Measurements from ENCODE around the gene RFX5.

The RFX5 gene

DNA sequence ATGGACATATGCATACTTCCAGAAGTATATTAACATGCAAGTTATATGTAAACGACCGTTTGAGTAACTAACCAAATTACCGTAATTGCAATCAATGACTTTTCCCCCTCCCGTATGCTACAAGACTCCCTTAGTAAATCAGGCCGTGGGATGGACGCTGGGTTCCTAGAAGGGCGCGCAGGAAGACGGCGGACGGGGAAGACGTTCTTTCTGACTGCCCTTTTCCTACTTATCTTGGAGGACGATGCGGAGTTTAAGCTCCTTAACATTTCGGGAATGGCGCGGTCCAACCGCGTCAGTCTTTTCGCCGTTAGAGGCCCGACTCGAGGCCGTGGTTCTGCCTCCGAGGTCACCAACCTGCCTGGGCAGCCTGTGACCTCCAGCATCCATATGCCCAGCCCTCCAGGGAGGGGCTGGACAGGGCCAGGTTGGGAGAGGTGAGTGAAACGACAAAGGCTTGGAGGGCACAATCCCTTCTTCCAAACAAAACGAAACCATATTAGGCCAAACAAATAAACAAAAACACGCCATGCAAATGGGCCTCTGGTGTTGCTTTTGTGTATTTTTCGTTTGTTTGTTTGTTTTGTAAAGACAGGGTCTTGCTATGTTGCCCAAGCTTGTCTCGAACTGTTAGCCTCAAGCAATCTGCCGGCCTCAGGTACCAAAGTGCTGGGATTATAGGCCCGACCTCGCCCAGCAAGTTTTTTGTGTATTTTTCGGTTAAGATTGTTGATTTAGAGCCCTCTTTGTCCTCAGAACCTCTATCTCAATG is 19.0 kb downstream of the RFX5 start:
- DNase-seq = peak; percentile 50
- in situ Hi-C loops (cut with HindIII; ENCODE audit: low pct_ligation_motif_present, low pct_unique_long_range_greater_than_20kb, low sequenced_read_pairs) = no loop called here

GRCh38 chr1:151327223-151327902 is 19.7 kb downstream of the RFX5 start, which contains the start of gene PI4KB:
PI4KB (minus strand) TSS chr1:151327416; CDS start chr1:151316481, 10,935 bp downstream.
- peak; percentile 99 for DNase-seq

DNA sequence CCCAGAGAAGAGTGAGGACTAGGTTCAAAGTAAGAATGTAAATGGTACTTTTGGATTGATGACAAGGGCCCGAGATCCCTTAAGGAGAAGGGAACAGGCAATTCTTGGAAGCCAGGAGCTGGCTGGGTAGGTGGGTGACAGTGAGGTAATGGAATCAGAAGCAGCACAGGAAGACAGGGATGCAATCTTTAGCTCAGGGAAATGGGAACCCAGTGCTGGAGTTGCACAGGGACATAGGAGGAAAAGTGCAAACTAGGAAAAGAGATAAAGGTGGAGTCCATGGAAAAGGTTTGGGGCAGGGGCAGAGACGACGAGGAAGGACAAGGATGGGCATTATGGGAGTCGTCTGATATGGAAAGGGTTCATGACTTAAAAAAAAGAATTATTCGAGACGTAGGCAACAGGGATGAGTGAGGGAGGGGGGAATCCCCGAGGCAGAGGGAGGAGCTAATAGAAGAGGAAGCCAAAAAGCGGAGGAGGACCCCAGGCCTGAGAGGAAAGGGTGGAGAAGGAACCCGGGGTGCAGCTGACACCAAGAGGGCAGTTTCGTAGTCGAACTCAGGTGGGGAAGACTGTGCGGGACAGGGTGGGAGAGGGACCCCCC is 20.3 kb downstream of the RFX5 start:
- DNase-seq = peak; percentile 47
- in situ Hi-C loops (cut with HindIII; ENCODE audit: low pct_ligation_motif_present, low pct_unique_long_range_greater_than_20kb, low sequenced_read_pairs) = no loop called here

More at GRCh38 chr1:151327223-151327902, 19.7 kb downstream of the RFX5 start, which contains the start of gene PI4KB:
- in situ Hi-C loops (cut with HindIII; ENCODE audit: low pct_ligation_motif_present, low pct_unique_long_range_greater_than_20kb, low sequenced_read_pairs) = no loop called here

DNA sequence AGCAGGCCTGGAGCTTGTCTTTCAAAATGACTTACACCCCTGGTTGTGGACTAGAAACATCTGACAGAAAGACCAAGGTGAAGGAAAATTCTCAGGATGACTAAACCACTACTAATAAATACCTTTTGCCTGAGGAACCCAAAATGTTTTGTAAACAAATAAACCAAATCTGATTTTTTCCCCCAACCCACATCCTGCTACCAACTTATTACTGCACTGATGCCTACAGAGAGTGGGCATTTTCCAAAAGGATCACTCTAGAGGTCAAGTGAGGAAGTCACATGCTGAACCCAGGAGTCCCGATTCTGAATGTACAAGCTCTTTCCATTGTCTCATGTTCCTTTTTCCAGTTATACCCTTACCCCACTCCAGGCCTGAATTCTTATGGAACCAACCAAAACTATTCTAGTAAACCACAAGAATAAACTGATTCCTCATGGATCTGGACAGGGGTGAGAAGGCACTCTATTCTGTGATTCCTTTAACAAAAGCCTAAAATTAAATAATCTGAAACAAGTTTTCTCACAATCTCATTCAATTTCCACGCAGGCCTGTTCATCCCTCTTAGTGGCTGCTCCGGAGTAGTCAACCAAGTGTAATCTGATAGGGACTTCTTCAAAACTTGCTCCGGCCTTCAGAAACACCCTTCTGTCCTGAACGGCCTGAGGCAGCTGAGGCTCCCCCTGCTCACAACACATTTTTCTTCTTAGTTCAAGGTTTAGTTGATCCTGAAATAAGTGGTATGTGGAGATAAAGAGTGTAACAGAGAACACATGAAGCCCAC is 21.2 kb downstream of the RFX5 start:
- no peak for DNase-seq
- in situ Hi-C loops (cut with HindIII; ENCODE audit: low pct_ligation_motif_present, low pct_unique_long_range_greater_than_20kb, low sequenced_read_pairs) = no loop called here

DNA sequence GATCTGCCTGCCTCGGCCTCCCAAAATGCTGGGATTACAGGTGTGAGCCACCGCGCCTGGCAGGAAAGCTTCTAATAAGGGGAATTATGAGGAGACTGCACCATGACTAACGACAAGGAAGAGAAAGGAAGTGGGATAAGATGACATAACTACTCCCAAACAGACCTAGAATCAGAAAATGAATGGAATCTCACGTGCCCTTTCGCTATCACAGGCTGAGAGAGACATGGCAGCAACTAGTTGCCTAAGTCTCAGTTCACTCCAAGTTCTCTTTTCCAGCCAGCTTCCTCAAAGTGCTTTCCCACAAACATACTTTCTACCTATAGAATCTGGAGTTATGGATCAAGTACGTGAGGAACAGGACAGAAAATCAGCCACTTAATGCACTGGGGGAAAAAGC is 21.8 kb downstream of the RFX5 start:
- in situ Hi-C loops (cut with HindIII; ENCODE audit: low pct_ligation_motif_present, low pct_unique_long_range_greater_than_20kb, low sequenced_read_pairs) = no loop called here
- no peak for DNase-seq

- DNase-seq = no peak
- in situ Hi-C loops (cut with HindIII; ENCODE audit: low pct_ligation_motif_present, low pct_unique_long_range_greater_than_20kb, low sequenced_read_pairs) = no loop called here
Observed at GRCh38 chr1:151324390-151324930, 22.6 kb downstream of the RFX5 start.

DNA sequence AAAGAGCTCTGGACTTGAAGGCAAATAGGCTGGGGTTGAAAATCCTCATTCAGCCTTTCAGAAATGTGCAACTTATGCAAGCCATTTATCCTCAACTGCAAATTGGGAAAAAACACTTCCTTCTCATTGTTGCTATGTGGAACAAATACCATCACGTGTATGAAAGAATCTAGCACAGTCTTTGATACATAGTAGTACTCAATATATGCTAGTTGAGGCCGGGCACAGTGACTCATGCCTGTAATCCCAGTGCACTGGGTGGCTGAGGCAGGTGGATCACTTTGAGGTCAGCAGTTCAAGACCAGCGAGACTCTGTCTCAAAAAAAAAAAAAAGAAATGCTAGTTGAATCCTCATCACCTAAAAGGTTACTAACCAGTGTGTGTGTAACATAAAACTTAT is 28.1 kb downstream of the RFX5 start:
- in situ Hi-C loops (cut with HindIII; ENCODE audit: low pct_ligation_motif_present, low pct_unique_long_range_greater_than_20kb, low sequenced_read_pairs) = no loop called here
- no peak for DNase-seq

- in situ Hi-C loops (cut with HindIII; ENCODE audit: low pct_ligation_motif_present, low pct_unique_long_range_greater_than_20kb, low sequenced_read_pairs) = no loop called here
- DNase-seq = no peak
Observed at GRCh38 chr1:151315565-151316235, 31.4 kb downstream of the RFX5 start.

DNA sequence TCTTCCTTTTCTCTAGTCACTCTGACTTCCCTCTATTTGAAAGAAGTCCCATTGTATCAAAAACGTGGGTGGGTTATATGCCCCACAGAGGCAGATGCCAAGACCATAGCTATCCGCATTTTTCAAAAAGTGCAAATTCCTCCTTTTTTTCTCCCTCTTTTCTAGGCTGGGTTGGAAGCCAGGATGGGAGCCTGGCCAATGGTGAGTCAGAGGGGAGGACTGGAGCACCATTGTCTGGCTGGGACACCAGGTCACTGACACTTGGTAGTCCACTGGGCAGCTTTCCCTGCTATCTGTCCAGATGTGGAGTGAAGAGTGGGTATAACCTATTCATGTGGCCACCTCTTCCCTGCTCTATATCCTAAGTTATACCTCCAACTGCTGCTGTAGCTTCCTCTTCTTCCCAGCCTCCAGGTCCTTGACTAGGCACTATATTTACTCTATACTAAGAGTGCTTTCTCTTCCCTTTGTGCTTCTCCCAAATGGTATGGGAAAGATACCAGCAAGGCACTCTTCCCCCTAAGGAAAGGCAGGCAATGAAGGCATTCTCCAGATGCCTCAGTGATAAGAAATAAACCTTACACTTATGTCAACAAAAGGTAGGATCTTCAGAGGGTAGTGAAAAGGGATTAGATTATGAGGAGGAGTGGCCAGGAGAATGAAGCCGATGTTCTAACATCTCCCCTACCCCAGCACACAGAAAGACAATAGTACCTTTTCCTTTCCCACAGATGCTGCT is 32.7 kb downstream of the RFX5 start:
- peak; percentile 48 for DNase-seq

DNA sequence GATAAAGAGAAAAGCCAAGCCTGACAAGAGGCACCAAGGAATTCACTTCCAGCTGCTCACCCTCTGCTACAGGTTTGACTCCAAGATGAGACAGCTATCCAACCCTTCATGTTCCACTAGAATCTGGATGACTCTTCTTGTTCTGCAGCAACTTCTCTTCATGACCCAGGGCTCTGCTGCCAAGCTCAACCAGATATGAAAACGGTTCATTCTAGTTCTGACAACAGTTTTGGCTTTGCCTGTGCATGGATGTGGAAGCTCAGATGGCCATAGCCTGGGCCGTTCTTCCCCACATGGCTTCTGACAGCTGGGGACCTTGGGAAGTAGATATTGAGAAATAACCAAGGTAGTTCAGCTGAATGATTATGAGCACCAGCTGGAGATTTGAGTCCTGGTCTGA is 33.6 kb downstream of the RFX5 start:
- in situ Hi-C loops (cut with HindIII; ENCODE audit: low pct_ligation_motif_present, low pct_unique_long_range_greater_than_20kb, low sequenced_read_pairs) = no loop called here
- DNase-seq = no peak

More for the DNA sequence above, 32.7 kb downstream of the RFX5 start:
- in situ Hi-C loops (cut with HindIII; ENCODE audit: low pct_ligation_motif_present, low pct_unique_long_range_greater_than_20kb, low sequenced_read_pairs) = no loop called here

DNA sequence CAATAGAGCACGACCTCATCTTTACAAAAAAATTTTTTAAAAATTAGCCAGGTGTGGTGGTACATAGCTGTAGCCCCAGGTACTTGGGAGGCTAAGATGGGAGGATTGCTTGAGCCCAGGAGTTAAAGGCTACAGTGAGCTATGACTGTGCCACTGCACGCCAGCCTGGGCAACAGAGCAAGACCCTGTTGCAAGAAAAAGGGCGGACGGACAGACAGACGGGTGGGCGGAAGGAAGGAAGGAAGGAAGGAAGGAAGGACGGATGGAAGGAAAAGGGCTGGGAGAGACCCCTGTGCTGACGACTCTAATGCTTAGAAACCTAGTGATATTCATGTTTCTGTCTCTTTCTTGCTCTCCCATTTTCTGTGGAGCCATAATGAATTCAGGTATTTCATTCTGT is 34.2 kb downstream of the RFX5 start:
- DNase-seq = no peak
- in situ Hi-C loops (cut with HindIII; ENCODE audit: low pct_ligation_motif_present, low pct_unique_long_range_greater_than_20kb, low sequenced_read_pairs) = no loop called here

DNA sequence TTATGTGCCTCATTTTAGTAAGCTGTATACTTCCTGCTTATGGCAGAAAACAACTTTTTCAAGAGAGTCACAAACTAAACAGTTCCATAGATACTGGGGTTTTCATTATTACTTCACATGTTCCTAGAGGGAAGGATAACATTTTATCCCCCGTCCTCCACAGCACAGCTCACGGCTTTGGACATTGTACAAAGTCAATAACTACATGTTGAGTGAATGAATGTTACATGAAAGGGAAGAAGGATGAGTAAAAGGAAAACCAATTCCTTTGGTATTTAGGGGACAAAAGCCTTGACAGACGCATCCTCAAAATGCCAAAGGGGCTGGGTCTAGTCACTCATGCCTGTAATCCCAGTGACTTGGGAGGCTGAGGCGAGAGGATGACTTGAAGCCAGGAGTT is 34.6 kb downstream of the RFX5 start:
- no peak for DNase-seq
- in situ Hi-C loops (cut with HindIII; ENCODE audit: low pct_ligation_motif_present, low pct_unique_long_range_greater_than_20kb, low sequenced_read_pairs) = no loop called here

GRCh38 chr1:151311589-151312331 is 35.3 kb downstream of the RFX5 start:
- in situ Hi-C loops (cut with HindIII; ENCODE audit: low pct_ligation_motif_present, low pct_unique_long_range_greater_than_20kb, low sequenced_read_pairs) = no loop called here
- DNase-seq = peak; percentile 99

DNA sequence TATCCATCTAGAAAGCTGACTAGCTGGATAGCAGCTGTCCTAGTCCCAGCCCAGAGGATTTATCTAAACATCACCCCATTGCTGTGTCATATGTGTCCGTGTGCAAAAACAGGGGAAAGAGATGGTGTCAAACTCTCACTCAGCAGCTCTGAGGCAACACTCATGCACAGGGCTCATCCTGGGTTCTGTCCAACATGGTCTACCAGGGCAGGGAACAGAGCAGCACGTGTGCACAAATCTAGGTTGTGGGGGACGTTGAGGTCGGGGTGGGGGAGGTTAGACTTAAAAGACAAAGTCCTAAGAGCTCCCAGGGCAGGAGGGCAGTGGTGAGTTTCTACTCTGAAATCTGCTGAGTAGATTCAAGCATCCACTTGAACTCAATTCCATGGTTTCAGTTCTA is 36.0 kb downstream of the RFX5 start:
- in situ Hi-C loops (cut with HindIII; ENCODE audit: low pct_ligation_motif_present, low pct_unique_long_range_greater_than_20kb, low sequenced_read_pairs) = no loop called here
- no peak for DNase-seq

DNA sequence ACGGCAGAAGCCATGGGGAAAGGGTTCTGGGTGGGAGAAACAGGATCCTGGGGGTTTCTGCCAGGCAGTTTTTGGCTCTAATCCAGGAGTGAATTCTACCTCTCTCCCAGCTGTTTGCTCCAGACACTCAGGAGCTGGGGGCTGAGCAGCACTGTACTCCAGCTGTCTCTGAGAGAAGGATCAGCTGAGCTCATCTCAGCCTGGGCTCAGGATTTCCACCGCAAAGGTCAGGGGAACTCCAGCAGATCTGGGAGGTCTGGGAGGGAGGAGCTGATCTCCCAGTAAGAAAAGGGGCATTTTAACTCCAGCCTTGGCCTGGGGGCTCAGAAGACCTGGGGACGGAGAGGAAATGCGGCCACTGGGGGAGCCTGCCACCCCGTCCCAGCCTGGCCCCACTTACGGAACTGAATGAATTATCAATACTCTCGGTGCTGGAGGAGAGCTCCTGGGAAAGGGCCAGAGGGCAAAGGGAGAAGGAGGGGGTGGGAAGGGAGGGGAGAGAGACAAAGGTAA is 37.2 kb downstream of the RFX5 start:
- in situ Hi-C loops (cut with HindIII; ENCODE audit: low pct_ligation_motif_present, low pct_unique_long_range_greater_than_20kb, low sequenced_read_pairs) = no loop called here
- no peak for DNase-seq

DNA sequence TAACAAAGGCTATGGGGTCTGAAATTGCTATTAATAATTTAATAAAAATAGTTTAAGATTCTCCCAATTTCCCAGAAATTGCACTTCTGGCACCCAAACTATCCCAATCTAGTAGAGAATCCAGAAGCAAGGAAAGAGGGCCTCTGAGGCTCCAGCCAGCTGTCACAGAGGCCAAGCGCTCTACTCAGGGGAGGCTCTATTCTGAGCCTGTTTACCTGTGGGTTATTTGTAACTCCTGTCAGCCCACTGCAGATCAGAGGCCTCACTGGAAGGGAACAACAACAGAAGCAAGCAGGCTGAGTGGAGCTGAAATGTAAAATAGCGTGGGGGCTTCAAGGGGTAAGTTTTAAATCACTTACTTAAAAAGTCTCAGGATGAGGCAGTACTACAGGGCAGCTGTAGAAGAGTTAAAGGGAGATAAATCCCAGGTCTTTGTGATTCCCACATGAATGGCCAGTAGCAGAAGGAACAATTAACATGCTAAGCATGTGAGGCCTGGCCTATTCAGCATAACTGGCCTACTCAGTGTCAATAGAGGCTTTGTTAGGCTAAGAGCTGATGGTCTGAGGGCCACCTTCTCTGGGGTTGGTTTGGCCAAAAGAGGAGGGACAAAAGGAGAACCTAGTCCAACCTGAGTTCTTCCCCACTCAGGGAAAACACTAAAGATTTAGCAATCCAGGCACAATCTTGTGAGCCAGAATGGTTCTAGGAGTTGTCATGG is 52.1 kb downstream of the RFX5 start:
- no peak for DNase-seq
- in situ Hi-C loops (cut with HindIII; ENCODE audit: low pct_ligation_motif_present, low pct_unique_long_range_greater_than_20kb, low sequenced_read_pairs) = no loop called here

All from ACHN (cell line).